Kidney epithelial cell (primary cell): ENCODE data around the gene FAM111A. TPM values are rescaled to one million over a fixed set of nuclear protein-coding genes. Genes with fewer than 3 reads are reported as not detected.

Experiments used
- DNase-seq: peaks from one replicate; pipeline ENCODE4 v3.0.0-alpha.2; 2010; ENCODE audit warnings: low read depth
- H3K27me3 ChIP-seq: 2 replicates; pipeline ENCODE4 v1.6.0; 2011; ENCODE audit warnings: low read length; ENCODE audit not compliant: control insufficient read depth, insufficient read depth
- H3K36me3 ChIP-seq: 2 replicates; pipeline ENCODE4 v1.5.1; 2011; ENCODE audit warnings: low read length; ENCODE audit not compliant: control insufficient read depth, insufficient read depth
- H3K4me3 ChIP-seq: 2 replicates; pipeline ENCODE4 v1.5.1; 2011; ENCODE audit warnings: low read depth, mild to moderate bottlenecking, control low read depth, low read length
- CTCF ChIP-seq: IDR thresholded peaks from 2 replicates; pipeline ENCODE4 v1.5.1; 2011; ENCODE audit warnings: mild to moderate bottlenecking, moderate library complexity, low read length, control low read depth, inconsistent platforms; ENCODE audit not compliant: insufficient read depth, poor library complexity, severe bottlenecking
- total RNA-seq: library from RNA; depleted of rRNA; stranded (reverse); fragments of >200 nt; gene quantifications from 2 replicates; pipeline ENCODE4 v1.2.3, GENCODE V29; 2015

FAM111A gene
- total RNA-seq, 1 donor from 2014 or later = 27.2 TPM

GRCh38 chr11:59175091-59175501, 32.4 kb downstream of the FAM111A start:
- H3K36me3 ChIP-seq = no peaks in the 10 kb centered on the region
- no peak overlapping the region for H3K4me3 ChIP-seq
- DNase-seq = no peak
- no peak for TF ChIP-seq CTCF
- H3K27me3 ChIP-seq = no peaks in the 10 kb centered on the region

GRCh38 chr11:59176330-59176729, 33.7 kb downstream of the FAM111A start:
- no peak for DNase-seq
- no peak overlapping the region for H3K4me3 ChIP-seq
- no peak for TF ChIP-seq CTCF
- H3K36me3 ChIP-seq = no peaks in the 10 kb centered on the region
- no peaks in the 10 kb centered on the region for H3K27me3 ChIP-seq

GRCh38 chr11:59178402-59178801, 35.7 kb downstream of the FAM111A start:
- no peak for TF ChIP-seq CTCF
- H3K27me3 ChIP-seq = no peaks in the 10 kb centered on the region
- no peak for DNase-seq
- no peak overlapping the region for H3K4me3 ChIP-seq
- no peaks in the 10 kb centered on the region for H3K36me3 ChIP-seq

GRCh38 chr11:59179121-59179520, 36.5 kb downstream of the FAM111A start:
- Histone ChIP-seq H3K4me3 (no peak overlapping the region), H3K36me3 (no peaks in the 10 kb centered on the region), H3K27me3 (no peaks in the 10 kb centered on the region)
- no peak for TF ChIP-seq CTCF
- no peak for DNase-seq

- no peak for TF ChIP-seq CTCF
- no peak overlapping the region for H3K4me3 ChIP-seq
- no peak for DNase-seq
- H3K36me3 ChIP-seq = no peaks in the 10 kb centered on the region
- H3K27me3 ChIP-seq = no peaks in the 10 kb centered on the region
Measured at GRCh38 chr11:59180168-59180776, 37.6 kb downstream of the FAM111A start.

GRCh38 chr11:59180907-59181306, 38.3 kb downstream of the FAM111A start:
- H3K36me3 ChIP-seq = no peaks in the 10 kb centered on the region
- H3K27me3 ChIP-seq = no peaks in the 10 kb centered on the region
- no peak for TF ChIP-seq CTCF
- DNase-seq = no peak
- H3K4me3 ChIP-seq = no peak overlapping the region
